Ovary (tissue), 3 donors: ENCODE results near the gene SYT2.

ENCODE experiments used
- EP300 ChIP-seq: sonication (generic); formaldehyde crosslinking; IDR thresholded peaks from one replicate; pipeline ENCODE4 v1.6.1; 2017; ENCODE audit warnings: antibody characterized with exemption
- POLR2A ChIP-seq: fragments of 450-650 bp; IDR thresholded peaks from one replicate; pipeline ENCODE4 v1.6.1; 2017; ENCODE audit warnings: antibody characterized with exemption, mild to moderate bottlenecking, moderate library complexity
- TF ChIP-seq, protein P1 (sequence below), 3 donors: fragments of 450-650 bp in 2 of 3; fragments of 200-600 bp in 1 of 3; IDR thresholded peaks; one replicate each; pipeline versions ENCODE4 v1.5.1 to v1.8.0; 2016 to 2022; ENCODE audit warnings: antibody characterized with exemption in 3 of 3, mild to moderate bottlenecking in 1 of 3
- donor health status: DM: no; HTN: no; CAD: no.

DNA sequence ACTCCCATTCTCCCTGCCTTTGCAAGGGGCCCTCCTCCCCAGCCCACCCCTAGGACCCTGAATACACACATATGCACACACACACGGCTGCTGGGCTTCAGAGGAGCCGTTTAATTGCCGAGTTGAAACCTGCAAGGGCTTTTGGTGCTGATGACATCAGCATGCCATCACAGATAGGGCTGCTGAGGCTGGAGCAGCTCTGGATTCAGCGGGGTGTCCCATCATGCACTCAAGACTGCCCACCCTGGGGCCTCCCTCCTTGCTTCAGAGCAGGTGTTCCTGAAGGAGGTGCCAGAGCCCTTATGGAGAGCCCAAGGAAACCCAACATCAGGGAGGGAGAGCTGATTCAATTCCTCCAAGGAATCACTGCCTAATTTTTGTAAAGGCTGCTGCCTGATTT lies 5.7 kb downstream of the SYT2 start:
- TF ChIP-seq, protein P1, sequence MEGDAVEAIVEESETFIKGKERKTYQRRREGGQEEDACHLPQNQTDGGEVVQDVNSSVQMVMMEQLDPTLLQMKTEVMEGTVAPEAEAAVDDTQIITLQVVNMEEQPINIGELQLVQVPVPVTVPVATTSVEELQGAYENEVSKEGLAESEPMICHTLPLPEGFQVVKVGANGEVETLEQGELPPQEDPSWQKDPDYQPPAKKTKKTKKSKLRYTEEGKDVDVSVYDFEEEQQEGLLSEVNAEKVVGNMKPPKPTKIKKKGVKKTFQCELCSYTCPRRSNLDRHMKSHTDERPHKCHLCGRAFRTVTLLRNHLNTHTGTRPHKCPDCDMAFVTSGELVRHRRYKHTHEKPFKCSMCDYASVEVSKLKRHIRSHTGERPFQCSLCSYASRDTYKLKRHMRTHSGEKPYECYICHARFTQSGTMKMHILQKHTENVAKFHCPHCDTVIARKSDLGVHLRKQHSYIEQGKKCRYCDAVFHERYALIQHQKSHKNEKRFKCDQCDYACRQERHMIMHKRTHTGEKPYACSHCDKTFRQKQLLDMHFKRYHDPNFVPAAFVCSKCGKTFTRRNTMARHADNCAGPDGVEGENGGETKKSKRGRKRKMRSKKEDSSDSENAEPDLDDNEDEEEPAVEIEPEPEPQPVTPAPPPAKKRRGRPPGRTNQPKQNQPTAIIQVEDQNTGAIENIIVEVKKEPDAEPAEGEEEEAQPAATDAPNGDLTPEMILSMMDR (IDR thresholded peaks at IDR 0.05), result no peak
- TF ChIP-seq EP300 (no peak), POLR2A (no peak)
